Measurements from ENCODE around the gene XDH.

XDH gene

GRCh38 chr2:31302940-31303563 is 111.5 kb downstream of the XDH start:
- no peak overlapping the region for H3K4me3 ChIP-seq (ENCODE audit: low read length)
- no peak for DNase-seq (ENCODE audit: low read depth, low spot score)

- DNase-seq (ENCODE audit: low read depth, low spot score) = no peak
These were observed 114.2 kb downstream of the XDH start for GRCh38 chr2:31300309-31300708.

GRCh38 chr2:31299547-31299946 is 115.0 kb downstream of the XDH start:
- no peak for DNase-seq (ENCODE audit: low read depth, low spot score)
- no peak overlapping the region for H3K4me3 ChIP-seq (ENCODE audit: low read length)

More at GRCh38 chr2:31300309-31300708, 114.2 kb downstream of the XDH start:
- no peak overlapping the region for H3K4me3 ChIP-seq (ENCODE audit: low read length)

- H3K4me3 ChIP-seq (ENCODE audit: low read length) = no peak overlapping the region
- DNase-seq (ENCODE audit: low read depth, low spot score) = no peak
These were observed 116.8 kb downstream of the XDH start for GRCh38 chr2:31297751-31298150.

- H3K4me3 ChIP-seq (ENCODE audit: low read length) = no peak overlapping the region
- no peak for DNase-seq (ENCODE audit: low read depth, low spot score)
These were observed 117.8 kb downstream of the XDH start for GRCh38 chr2:31296641-31297287.

- no peak overlapping the region for H3K4me3 ChIP-seq (ENCODE audit: low read length)
- DNase-seq (ENCODE audit: low read depth, low spot score) = no peak
These were observed 120.3 kb downstream of the XDH start for GRCh38 chr2:31294196-31294595.

- no peak overlapping the region for H3K4me3 ChIP-seq (ENCODE audit: low read length)
- no peak for DNase-seq (ENCODE audit: low read depth, low spot score)
These were observed 126.9 kb downstream of the XDH start for GRCh38 chr2:31287654-31288053.

GRCh38 chr2:31286961-31287550 is 127.5 kb downstream of the XDH start:
- DNase-seq (ENCODE audit: low read depth, low spot score) = no peak
- no peak overlapping the region for H3K4me3 ChIP-seq (ENCODE audit: low read length)

GRCh38 chr2:31286230-31286629 is 128.3 kb downstream of the XDH start:
- no peak for DNase-seq (ENCODE audit: low read depth, low spot score)
- no peak overlapping the region for H3K4me3 ChIP-seq (ENCODE audit: low read length)

All from Jurkat, Clone E6-1 (cell line).